ENCODE measurements around the gene XRN2.

DNA sequence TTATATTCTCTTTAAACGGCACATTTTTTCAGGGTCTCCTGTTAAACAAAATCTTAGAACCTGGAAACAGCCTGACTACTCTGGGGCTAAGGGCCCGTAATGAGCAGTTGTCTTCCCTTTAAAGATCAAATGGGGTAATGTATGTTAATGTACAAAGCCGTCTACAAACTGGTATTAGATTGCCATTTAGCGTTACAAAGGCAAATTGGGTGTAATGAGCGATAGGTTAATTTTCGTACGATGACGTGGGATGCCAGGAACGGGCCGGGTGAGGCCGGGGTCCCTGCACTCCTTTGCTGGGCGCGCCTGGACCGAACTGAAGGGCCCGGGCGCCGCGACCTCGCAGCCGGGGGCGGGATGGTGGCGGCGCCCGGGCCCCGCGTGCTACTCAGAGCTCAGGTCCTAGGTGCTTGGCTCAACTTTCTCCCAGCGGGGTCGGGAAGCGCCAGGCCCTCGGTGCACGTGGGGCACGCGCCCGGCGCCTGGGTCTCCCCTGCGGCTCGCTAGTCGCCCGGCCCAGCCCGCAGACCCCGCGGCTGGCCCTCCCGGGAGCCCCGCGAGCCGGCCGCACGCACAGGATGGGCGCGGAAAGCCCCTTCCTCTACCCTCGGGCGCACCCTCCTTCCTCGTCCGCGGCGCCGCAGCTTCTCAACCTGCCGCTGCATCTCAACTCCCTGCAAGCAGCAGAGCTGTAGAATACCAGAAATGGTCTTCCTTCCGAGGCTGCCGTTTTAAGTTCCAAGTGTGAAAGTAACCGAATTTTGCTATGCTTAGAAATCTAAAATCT is 88.2 kb downstream of the XRN2 start:
- TF ChIP-seq, protein P1, sequence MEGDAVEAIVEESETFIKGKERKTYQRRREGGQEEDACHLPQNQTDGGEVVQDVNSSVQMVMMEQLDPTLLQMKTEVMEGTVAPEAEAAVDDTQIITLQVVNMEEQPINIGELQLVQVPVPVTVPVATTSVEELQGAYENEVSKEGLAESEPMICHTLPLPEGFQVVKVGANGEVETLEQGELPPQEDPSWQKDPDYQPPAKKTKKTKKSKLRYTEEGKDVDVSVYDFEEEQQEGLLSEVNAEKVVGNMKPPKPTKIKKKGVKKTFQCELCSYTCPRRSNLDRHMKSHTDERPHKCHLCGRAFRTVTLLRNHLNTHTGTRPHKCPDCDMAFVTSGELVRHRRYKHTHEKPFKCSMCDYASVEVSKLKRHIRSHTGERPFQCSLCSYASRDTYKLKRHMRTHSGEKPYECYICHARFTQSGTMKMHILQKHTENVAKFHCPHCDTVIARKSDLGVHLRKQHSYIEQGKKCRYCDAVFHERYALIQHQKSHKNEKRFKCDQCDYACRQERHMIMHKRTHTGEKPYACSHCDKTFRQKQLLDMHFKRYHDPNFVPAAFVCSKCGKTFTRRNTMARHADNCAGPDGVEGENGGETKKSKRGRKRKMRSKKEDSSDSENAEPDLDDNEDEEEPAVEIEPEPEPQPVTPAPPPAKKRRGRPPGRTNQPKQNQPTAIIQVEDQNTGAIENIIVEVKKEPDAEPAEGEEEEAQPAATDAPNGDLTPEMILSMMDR (IDR thresholded peaks at IDR 0.05; ENCODE audit: low read depth, low read length), result no peak
- TF ChIP-seq POLR2A (IDR thresholded peaks at IDR 0.05; ENCODE audit: extremely low read depth, insufficient read length), result no peak

All from NB4 (cell line).